Stimulated activated CD4-positive, alpha-beta T cell treated with anti-CD3 and anti-CD28 coated beads, Interleukin-15, amount 100 ng/mL, for 1 hour (primary cell): ENCODE data around the gene PKD1L1.

Experiments used
- DNase-seq, 2 donors: peaks; one replicate each; pipeline ENCODE4 v3.0.0-alpha.2; 2020; ENCODE audit warnings: low read depth in 1 of 2, low spot score in 1 of 2

The PKD1L1 gene

GRCh38 chr7:47881256-47881655, 67.0 kb downstream of the PKD1L1 start:
- no peak for DNase-seq

- DNase-seq = no peak
Observed at GRCh38 chr7:47878662-47879061, 69.6 kb downstream of the PKD1L1 start.

DNA sequence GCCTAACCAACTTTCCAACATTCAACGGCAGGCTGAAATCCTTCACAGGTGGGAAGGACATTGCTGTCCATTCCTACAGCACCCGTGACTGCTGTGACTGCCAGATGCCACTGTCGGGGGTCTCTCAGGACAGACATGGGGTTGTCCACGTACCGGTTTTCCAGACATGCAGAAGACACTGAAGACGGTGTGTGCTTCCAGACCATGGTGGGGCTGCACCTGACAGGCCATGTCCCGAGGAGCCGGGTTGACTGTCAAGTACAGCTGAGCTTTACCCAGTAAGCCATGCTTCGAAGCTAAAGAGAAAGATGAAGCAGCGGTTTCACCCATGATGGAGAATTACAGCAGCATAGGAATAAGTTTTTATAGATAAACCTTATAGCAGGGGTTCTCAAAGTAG, 70.9 kb downstream of the PKD1L1 start:
- no peak for DNase-seq

DNA sequence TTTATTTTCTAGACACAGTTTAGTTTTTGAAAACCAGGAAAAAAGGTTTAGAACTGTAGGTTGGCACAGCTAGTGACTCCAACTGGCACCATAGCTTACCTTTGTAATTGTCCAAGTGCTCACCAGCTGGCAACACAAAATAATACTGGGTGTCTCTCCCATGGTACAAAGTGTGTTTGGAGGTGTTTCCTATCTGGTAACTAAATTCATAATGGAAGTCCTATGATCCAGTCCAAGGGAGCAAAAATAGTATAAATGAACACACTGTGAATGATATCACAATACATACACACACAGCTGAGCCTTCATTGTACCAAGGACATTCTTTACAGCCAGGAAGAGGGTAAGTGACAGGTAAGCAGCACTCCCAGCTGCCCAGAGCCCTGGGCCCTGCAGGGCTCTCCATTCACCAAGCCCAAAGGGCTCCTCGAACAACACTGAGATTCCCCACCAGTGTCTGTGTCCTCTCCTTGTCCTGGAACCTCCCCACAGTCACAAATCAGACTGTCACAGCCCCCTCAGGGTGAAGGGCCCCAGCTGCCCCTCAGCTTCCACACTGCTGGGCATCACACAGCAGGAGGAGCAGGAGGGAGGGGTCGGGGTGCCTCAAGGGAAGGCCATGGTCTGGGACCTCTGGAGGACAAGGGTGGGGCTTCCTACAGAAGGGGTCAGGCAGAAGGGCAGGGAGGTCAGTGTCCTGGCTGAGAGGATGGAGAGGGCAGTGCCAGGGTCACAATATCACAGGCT, 72.1 kb downstream of the PKD1L1 start:
- DNase-seq = no peak

DNA sequence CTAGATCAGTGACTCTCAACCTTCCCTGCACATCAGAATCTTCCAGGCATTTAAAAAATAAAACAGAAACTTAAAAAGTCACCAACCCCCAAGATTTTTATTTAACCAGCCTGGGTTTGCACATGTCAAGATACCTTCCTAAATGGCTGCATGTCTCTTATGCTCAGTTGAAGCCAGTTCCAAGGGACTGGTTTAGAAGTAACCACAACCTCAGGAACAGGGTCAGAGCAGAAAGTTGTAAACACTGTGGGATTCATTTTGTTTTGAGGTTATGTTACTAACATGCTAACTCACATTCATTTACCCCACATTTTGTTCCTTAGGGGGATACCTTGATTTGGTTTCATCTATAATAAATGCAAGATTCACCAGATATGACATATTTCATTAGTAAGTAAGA, 72.9 kb downstream of the PKD1L1 start:
- no peak for DNase-seq

GRCh38 chr7:47873762-47874161, 74.5 kb downstream of the PKD1L1 start:
- no peak for DNase-seq

DNA sequence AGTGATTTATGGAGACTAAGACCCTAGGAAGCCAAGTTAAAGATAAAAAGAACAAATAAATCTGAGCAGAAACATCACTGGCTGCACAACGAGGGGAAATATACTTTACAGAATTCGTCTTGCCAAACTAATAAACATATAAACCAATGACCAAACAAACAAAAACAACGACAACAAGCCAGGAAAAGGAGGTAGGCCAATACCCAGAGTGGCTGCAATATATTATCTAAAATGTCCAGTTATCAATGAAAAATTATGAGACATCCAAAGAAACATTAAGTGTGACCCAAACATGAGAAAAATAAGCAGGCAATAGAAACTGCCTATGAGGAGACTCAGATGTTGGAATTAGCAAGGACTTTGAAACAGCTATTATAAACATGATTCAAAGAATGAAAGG, 81.0 kb downstream of the PKD1L1 start:
- DNase-seq = no peak

DNA sequence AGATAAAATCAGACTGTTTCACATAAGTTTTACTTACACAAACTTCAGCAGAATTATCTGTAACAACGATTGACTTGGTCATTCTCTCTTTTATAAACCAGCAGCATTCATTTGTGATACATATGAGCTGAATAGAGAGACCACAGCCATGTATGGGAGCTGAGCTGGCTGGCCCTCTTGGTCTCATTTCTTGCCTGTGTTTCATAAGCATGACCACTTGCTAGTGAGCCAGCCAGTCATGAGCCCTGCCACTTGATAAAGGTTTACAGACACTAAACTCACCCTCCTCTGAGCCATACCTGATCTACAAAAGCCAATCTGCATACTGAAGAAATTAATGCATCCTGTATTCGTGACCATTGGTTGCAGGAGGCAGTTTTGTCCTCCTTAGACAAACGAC, 82.1 kb downstream of the PKD1L1 start:
- DNase-seq = no peak

DNA sequence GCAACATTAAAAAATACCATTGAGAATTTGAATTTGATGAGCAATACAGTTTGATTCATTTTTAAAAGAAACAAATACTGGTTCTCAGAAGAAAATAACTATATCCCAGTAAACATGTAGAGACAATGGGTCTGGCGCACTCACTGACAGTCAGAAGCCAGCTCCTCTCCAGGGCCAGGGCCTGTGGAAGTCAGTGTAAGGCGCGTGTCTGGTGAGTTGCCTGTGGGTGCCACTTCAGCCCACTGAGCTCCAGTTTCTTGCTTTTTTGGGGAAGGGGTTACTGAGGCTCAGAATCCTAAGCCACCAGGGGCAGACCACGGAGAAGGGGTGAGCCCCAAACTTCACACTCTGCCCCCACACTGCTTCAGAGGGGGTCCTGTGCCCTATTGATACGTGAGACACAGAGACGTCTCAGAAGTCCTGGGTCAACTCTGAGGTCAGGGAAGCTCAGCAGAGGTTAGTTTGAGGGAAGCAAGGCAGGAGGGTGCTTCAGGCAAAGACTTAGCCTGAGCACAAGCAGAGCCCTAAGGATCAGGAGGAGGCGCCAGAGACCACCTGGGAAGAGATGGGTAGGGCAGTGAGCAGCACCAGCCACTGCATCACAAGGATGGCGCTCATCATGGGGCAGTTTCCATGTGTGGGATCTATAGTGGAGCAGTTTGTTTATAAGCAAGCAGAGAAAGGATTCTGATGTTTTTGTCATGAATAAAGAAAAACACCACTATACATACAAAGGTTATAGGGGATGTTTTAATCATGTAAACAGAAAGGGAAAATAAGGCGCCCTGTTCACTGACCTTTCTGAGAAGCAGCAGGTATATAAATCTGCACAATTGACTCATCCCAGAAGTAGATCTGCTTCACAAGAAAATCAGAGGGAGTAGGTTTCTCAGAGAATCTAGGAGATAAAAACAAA, 95.7 kb downstream of the PKD1L1 start:
- no peak for DNase-seq

DNA sequence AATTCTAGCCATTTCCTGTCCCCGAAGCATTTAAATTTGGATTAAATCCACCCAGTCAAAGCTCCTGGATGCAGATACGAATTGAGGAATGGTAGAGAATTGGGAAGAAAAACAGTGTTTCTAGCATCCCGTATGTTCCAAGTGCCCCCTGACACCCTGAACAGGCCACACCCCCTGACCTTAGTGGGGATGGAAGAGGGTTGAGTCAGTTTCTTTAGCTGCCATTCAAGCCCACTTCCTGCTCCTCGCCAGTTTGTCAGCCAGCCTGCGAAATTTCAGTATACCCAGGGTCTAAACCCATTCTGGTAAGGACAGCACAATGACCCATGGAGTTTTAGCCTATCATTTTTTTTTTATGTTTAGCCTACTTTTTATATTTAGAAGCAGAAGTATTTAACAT, 101.1 kb downstream of the PKD1L1 start:
- no peak for DNase-seq

- DNase-seq = no peak
Observed at GRCh38 chr7:47846138-47846836, 102.0 kb downstream of the PKD1L1 start.

DNA sequence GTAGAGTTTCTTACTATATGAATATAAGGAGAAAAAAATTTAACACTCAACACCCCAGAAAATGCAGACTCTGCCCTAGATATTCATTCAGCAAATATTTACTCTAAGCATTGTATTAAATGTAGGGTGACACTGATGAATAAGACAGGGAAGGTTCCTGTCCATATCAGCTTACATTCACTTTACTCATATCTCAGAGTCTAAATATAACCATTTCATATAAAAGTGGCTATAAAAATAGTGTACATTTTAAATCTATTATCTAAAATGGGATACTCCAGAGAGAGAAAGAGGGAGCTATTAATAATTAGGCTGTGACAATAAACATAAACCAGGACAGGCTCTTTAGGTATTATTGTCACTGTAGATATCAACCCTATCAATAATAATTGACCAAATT, 104.0 kb downstream of the PKD1L1 start:
- no peak for DNase-seq

GRCh38 chr7:47843291-47843690, 105.0 kb downstream of the PKD1L1 start:
- DNase-seq = no peak

DNA sequence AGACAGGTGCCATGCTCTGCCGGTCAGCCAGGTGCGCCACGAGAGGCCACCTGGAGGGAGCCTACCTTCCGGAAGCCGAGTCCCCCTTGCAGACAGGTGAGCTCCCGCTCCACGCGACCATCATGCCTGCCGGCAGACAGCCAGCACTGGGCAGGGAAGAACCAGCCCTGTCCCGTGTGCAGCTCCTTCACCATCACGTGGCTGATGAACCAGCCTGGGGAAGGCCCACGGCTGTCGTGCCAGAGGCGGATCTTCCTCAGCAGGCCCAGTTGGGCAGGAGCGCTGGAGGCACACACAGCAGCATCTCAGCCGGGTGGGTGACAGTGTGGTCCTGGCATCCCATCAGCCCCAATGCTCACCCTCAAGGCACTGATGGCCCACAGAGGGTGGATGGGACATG, 108.9 kb downstream of the PKD1L1 start:
- no peak for DNase-seq

DNA sequence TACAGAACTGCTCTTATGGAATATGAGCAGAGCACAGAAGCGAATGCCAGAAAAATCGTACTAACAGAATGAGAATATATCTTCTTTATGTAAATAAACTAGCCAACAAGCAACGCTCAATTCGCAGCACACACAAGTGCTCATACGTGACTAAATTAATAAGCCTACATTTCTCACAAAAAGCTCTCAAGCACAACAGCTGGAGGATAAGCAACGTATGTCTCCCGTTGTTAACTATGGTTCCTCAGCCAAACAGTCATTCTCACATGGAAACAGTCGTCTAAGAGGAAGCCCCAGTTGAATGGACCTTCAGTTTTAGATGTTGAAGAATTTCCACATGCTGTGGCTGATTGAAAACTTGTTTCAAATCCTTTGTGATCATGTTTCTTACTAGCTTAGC, 110.4 kb downstream of the PKD1L1 start:
- no peak for DNase-seq

DNA sequence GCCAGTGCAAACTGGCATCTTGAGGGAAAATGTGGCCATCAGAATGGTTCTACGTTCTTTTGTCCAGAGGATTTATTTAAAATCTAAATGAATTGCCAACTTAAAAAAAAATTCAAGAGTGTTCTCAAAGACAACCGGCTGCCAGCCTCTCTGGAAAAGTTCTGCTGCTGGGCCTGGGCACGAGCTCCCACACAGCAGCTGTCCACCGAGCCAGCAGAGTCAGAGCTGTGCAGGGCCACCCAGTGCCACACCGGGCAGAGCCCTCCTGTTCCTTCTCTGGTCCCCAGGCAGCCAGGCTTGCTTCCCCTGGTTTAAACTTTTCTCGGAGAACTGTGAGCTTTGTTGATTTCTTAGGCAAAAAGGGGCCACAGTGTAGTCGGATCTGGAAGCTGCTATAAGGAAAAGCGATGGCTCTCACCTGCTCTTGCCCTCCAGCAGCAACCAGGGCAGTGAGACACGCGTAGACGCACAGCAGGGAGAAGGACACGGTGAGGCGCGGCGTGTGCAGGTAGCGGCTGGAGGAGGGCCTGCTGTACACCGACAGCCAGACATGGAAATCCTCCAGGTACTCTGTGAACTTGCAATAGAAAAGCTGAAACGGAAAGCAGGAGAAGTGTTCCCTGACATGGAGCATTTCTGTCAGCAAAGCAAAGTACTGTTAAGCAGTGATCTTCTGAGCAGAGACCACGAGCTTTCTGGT, 111.6 kb downstream of the PKD1L1 start:
- DNase-seq = no peak

DNA sequence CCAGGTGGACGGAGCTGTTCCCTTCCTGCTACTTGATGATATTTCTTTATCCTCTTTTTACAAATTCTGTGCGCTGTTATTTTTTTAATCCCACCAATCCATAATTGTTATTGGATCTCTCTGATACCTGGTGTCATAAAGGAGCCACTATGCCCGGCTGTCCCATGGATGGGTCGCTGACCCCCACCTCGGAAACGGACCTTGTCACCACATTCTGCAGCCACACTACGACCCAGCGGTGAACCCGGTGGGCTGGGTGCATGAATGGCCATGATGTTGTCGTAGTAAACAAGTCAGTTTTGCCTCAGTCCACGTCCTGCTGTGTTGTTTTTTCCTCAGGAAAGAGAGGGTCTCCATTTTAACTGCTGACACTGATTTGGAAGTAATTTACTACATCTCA, 112.2 kb downstream of the PKD1L1 start:
- DNase-seq = no peak

DNA sequence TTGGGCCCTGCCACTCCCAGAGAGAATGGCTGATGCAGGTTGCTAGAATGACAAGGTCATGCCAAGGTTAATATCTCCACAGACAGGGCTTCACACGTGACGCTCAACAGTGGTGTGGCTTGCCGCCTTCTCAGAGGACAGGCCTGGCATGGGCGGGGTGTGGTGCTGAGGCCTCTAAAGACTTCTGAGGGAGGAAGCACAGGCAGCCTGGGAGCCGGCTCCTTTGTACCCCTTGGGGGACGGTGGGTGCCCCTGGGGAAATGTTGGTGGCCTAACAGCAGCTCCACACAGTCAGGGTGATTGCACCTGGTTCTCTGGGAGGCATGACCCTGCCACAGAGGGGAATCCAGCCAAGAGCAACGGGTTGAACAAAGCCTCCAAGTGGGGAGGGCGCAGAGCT, 115.1 kb downstream of the PKD1L1 start:
- DNase-seq = no peak

GRCh38 chr7:47832105-47832715, 116.1 kb downstream of the PKD1L1 start:
- no peak for DNase-seq

GRCh38 chr7:47830015-47830414, 118.3 kb downstream of the PKD1L1 start:
- DNase-seq = no peak

GRCh38 chr7:47827871-47828270, 120.4 kb downstream of the PKD1L1 start:
- no peak for DNase-seq
